GM10266 (cell line): ENCODE data around the gene NEDD4L.

Experiments used
- DNase-seq: peaks from one replicate; pipeline ENCODE4 v3.0.0; 2012; ENCODE audit errors: extremely low spot score
- CTCF ChIP-seq: IDR thresholded peaks from 2 replicates; pipeline ENCODE4 v1.5.1; 2012; ENCODE audit warnings: mild to moderate bottlenecking, low read depth; ENCODE audit not compliant: control insufficient read depth, insufficient read depth; ENCODE audit errors: missing control alignments

NEDD4L gene

GRCh38 chr18:58351776-58352175 lies 307.8 kb downstream of the NEDD4L start:
- TF ChIP-seq CTCF = no peak
- no peak for DNase-seq

GRCh38 chr18:58353581-58353980 lies 309.6 kb downstream of the NEDD4L start:
- DNase-seq = no peak

GRCh38 chr18:58354051-58354450 lies 310.0 kb downstream of the NEDD4L start:
- DNase-seq = no peak
- TF ChIP-seq CTCF = no peak

More at GRCh38 chr18:58353581-58353980, 309.6 kb downstream of the NEDD4L start:
- no peak for TF ChIP-seq CTCF

GRCh38 chr18:58354791-58355190 lies 310.8 kb downstream of the NEDD4L start:
- TF ChIP-seq CTCF = no peak
- no peak for DNase-seq

GRCh38 chr18:58355243-58355642 lies 311.2 kb downstream of the NEDD4L start:
- no peak for TF ChIP-seq CTCF
- no peak for DNase-seq

GRCh38 chr18:58359218-58359617 lies 315.2 kb downstream of the NEDD4L start:
- no peak for DNase-seq
- no peak for TF ChIP-seq CTCF

GRCh38 chr18:58359620-58360019 lies 315.6 kb downstream of the NEDD4L start:
- no peak for TF ChIP-seq CTCF
- DNase-seq = no peak
